Measurements from ENCODE around the gene ZNF804B.

GRCh38 chr7:89336121-89336520 lies 576.6 kb downstream of the ZNF804B start:
- TF ChIP-seq CTCF (IDR thresholded peaks at IDR 0.05; ENCODE audit: low read depth, low read length) (no peak), EZH2phosphoT487 (IDR thresholded peaks at IDR 0.05; ENCODE audit: low read depth) (no peak)

Measured in OCI-LY3 (cell line).